Astrocyte (in vitro differentiated cells and primary cell): ENCODE data around the gene CFAP68. TPM values are rescaled to one million over a fixed set of nuclear protein-coding genes. Genes with fewer than 3 reads are reported as not detected.

ENCODE experiments used
- DNase-seq: peaks from one replicate; pipeline ENCODE4 v3.0.0-alpha.2; 2010; ENCODE audit warnings: low read depth
- FAIRE-seq: peaks from 2 replicates; lab custom pipeline; 2011; peaks lifted over from hg19 to GRCh38; lab: Jason Lieb, UNC
- H2AFZ ChIP-seq: 2 replicates; pipeline ENCODE4 v1.6.0; 2012; ENCODE audit warnings: low read depth, low read length, inconsistent platforms
- H3K27ac ChIP-seq: 2 replicates; pipeline ENCODE4 v1.5.1; 2011; ENCODE audit warnings: low read depth, low read length, inconsistent platforms
- H3K27me3 ChIP-seq: 2 replicates; pipeline ENCODE4 v1.6.0; 2011; ENCODE audit warnings: low read length, inconsistent platforms; ENCODE audit not compliant: insufficient read depth
- H3K36me3 ChIP-seq: 2 replicates; pipeline ENCODE4 v1.5.1; 2011; ENCODE audit warnings: low read length, inconsistent platforms; ENCODE audit not compliant: insufficient read depth
- H3K4me1 ChIP-seq: 2 replicates; pipeline ENCODE4 v1.5.1; 2011; ENCODE audit warnings: low read length, inconsistent platforms; ENCODE audit not compliant: insufficient read depth
- H3K4me2 ChIP-seq: 2 replicates; pipeline ENCODE4 v1.6.0; 2012; ENCODE audit warnings: low read length, inconsistent platforms
- H3K4me3 ChIP-seq: 2 replicates; pipeline ENCODE4 v1.5.1; 2011; ENCODE audit warnings: low read depth, mild to moderate bottlenecking, low read length, inconsistent platforms; ENCODE audit not compliant: insufficient read depth
- H3K79me2 ChIP-seq: 2 replicates; pipeline ENCODE4 v1.6.0; 2012; ENCODE audit warnings: mild to moderate bottlenecking, low read length, inconsistent platforms; ENCODE audit not compliant: insufficient read depth
- H3K9ac ChIP-seq: 2 replicates; pipeline ENCODE4 v1.6.0; 2012; ENCODE audit warnings: mild to moderate bottlenecking, low read length, inconsistent platforms
- H3K9me3 ChIP-seq: 2 replicates; pipeline ENCODE4 v1.5.1; 2012; ENCODE audit warnings: low read depth, mild to moderate bottlenecking, low read length, inconsistent platforms; ENCODE audit not compliant: insufficient read depth
- H4K20me1 ChIP-seq: 2 replicates; pipeline ENCODE4 v1.6.0; 2012; ENCODE audit warnings: low read length, inconsistent platforms; ENCODE audit not compliant: insufficient read depth
- H3K27ac Mint-ChIP-seq: one replicate; pipeline ENCODE4 v1.8.0; 2021; ENCODE audit warnings: mild to moderate bottlenecking, mixed read lengths; ENCODE audit not compliant: unreplicated experiment
- H3K27me3 Mint-ChIP-seq: one replicate; pipeline ENCODE4 v1.8.0; 2021; ENCODE audit warnings: low read depth, mixed read lengths; ENCODE audit not compliant: unreplicated experiment
- H3K36me3 Mint-ChIP-seq: one replicate; pipeline ENCODE4 v1.8.0; 2021; ENCODE audit warnings: low read depth, mixed read lengths; ENCODE audit not compliant: unreplicated experiment
- H3K4me1 Mint-ChIP-seq: one replicate; pipeline ENCODE4 v1.8.0; 2021; ENCODE audit warnings: low read depth, mixed read lengths; ENCODE audit not compliant: unreplicated experiment
- H3K4me3 Mint-ChIP-seq: one replicate; pipeline ENCODE4 v1.8.0; 2021; ENCODE audit warnings: mild to moderate bottlenecking, moderate library complexity, mixed read lengths; ENCODE audit not compliant: unreplicated experiment
- H3K9me3 Mint-ChIP-seq: one replicate; pipeline ENCODE4 v1.8.0; 2021; ENCODE audit warnings: mild to moderate bottlenecking, mixed read lengths; ENCODE audit not compliant: unreplicated experiment
- EZH2 ChIP-seq: IDR thresholded peaks from 2 replicates; pipeline ENCODE4 v1.6.1; 2012; ENCODE audit warnings: mild to moderate bottlenecking, low read length, inconsistent platforms; ENCODE audit not compliant: insufficient read depth
- total RNA-seq: library from RNA; stranded (reverse); gene quantifications from 2 replicates; pipeline ENCODE4 v1.2.1, GENCODE V29; 2021
- TF ChIP-seq, protein P1 (sequence below): IDR thresholded peaks from 2 replicates; pipeline ENCODE4 v1.5.1; 2011; ENCODE audit warnings: low read depth, mild to moderate bottlenecking, inconsistent platforms, low read length, moderate library complexity; ENCODE audit not compliant: insufficient read depth

The CFAP68 gene
- total RNA-seq, 1 donor from 2014 or later: 18.8 TPM

DNA sequence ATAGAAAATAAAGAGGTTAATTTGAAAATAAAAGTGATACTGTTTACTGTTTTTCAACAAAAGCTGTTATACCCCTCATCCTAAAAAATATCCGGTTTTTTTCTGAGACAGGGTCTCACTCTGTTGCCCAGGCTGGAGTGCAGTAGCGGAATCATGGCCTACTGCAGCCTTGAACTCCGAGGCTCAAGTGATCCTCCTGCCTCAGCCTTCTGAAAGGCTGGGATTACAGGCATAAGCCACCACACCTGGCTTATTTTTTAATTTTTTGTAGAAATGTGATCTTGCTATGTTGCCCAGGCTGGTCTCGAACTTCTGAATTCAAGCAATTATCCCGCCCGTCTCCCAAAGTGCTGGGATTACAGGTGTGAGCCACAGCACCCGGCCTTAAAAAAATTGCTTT, 43.7 kb upstream of the CFAP68 start:
- Mint-ChIP-seq H3K4me3 (no peak overlapping the region), H3K4me1 (peaks cover 24% of the 10 kb centered on the region), H3K9me3 (no peaks in the 10 kb centered on the region), H3K27me3 (no peaks in the 10 kb centered on the region), H3K36me3 (peaks cover 5% of the 10 kb centered on the region), H3K27ac (no peak overlapping the region)
- Histone ChIP-seq H3K9me3 (no peaks in the 10 kb centered on the region), H3K4me1 (peaks cover 5% of the 10 kb centered on the region), H3K36me3 (peaks cover 10% of the 10 kb centered on the region), H3K4me3 (no peak overlapping the region), H3K27me3 (no peaks in the 10 kb centered on the region), H3K27ac (no peak overlapping the region), H3K79me2 (no peaks in the 10 kb centered on the region), H3K9ac (no peak overlapping the region), H2AFZ (no peak overlapping the region), H4K20me1 (no peaks in the 10 kb centered on the region), H3K4me2 (no peak overlapping the region)
- FAIRE-seq (no peak), DNase-seq (no peak)
- TF ChIP-seq, protein P1, sequence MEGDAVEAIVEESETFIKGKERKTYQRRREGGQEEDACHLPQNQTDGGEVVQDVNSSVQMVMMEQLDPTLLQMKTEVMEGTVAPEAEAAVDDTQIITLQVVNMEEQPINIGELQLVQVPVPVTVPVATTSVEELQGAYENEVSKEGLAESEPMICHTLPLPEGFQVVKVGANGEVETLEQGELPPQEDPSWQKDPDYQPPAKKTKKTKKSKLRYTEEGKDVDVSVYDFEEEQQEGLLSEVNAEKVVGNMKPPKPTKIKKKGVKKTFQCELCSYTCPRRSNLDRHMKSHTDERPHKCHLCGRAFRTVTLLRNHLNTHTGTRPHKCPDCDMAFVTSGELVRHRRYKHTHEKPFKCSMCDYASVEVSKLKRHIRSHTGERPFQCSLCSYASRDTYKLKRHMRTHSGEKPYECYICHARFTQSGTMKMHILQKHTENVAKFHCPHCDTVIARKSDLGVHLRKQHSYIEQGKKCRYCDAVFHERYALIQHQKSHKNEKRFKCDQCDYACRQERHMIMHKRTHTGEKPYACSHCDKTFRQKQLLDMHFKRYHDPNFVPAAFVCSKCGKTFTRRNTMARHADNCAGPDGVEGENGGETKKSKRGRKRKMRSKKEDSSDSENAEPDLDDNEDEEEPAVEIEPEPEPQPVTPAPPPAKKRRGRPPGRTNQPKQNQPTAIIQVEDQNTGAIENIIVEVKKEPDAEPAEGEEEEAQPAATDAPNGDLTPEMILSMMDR: no peak
- no peak for TF ChIP-seq EZH2

DNA sequence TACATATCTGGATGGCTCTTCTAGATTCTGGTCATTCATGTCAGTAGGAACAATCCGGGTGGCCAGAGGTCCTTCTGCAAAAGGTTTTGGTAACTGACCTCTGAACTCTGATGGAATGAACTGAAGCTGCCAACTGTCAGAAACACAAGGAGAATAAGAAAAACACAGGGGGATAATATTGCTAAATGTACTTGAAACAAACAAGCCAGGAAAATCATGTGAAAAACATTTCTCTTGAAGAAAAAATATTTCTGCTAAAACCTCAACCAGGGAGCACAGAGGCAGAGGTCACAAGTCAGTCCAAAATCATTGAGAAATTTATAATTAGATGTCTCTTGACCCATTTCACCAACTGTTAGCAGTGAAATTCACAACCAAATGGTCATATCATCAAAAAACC, 43.2 kb upstream of the CFAP68 start:
- H3K4me1 ChIP-seq: peaks cover 5% of the 10 kb centered on the region
- Mint-ChIP-seq H3K27ac (no peak overlapping the region), H3K4me3 (no peak overlapping the region), H3K36me3 (peaks cover 5% of the 10 kb centered on the region), H3K27me3 (no peaks in the 10 kb centered on the region), H3K4me1 (peaks cover 28% of the 10 kb centered on the region), H3K9me3 (no peaks in the 10 kb centered on the region)
- no peaks in the 10 kb centered on the region for H4K20me1 ChIP-seq
- DNase-seq (no peak), FAIRE-seq (no peak)
- H3K4me3 ChIP-seq: no peak overlapping the region
- no peaks in the 10 kb centered on the region for H3K9me3 ChIP-seq
- no peaks in the 10 kb centered on the region for H3K27me3 ChIP-seq
- no peak overlapping the region for H2AFZ ChIP-seq
- peaks cover 10% of the 10 kb centered on the region for H3K36me3 ChIP-seq
- no peak overlapping the region for H3K4me2 ChIP-seq
- no peak overlapping the region for H3K27ac ChIP-seq
- H3K9ac ChIP-seq: no peak overlapping the region
- TF ChIP-seq, protein P1: no peak
- no peak for TF ChIP-seq EZH2
- no peaks in the 10 kb centered on the region for H3K79me2 ChIP-seq

DNA sequence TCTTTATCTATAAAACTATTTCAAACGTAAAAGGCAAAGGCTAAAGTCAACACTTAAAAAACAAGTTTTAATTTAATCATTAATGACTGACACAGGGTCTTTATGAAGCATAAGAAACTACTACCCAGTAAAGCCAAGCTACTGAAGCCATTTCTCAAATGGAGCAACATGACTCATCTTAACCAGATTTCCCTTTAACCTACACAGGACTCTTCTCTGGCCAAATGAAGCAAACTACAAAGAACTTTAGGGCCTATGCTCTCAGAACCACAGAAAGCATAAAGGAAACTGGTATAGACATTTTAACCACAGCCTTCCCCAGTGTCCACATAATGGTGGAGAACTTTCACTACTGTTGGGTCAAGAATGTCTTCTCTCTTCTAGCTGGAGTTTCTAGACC, 42.6 kb upstream of the CFAP68 start:
- H3K36me3 Mint-ChIP-seq: peaks cover 5% of the 10 kb centered on the region
- H3K9me3 ChIP-seq: no peaks in the 10 kb centered on the region
- no peaks in the 10 kb centered on the region for H4K20me1 ChIP-seq
- no peaks in the 10 kb centered on the region for H3K27me3 ChIP-seq
- H3K36me3 ChIP-seq: peaks cover 10% of the 10 kb centered on the region
- no peak overlapping the region for H3K4me3 ChIP-seq
- no peak overlapping the region for H3K27ac ChIP-seq
- H3K9me3 Mint-ChIP-seq: no peaks in the 10 kb centered on the region
- H3K4me2 ChIP-seq: no peak overlapping the region
- DNase-seq (peak; percentile 37), FAIRE-seq (no peak)
- H3K27ac Mint-ChIP-seq: no peak overlapping the region
- no peaks in the 10 kb centered on the region for H3K79me2 ChIP-seq
- no peak overlapping the region for H3K4me3 Mint-ChIP-seq
- no peak overlapping the region for H2AFZ ChIP-seq
- H3K4me1 Mint-ChIP-seq: peaks cover 30% of the 10 kb centered on the region
- TF ChIP-seq, protein P1: no peak
- no peak for TF ChIP-seq EZH2
- no peaks in the 10 kb centered on the region for H3K27me3 Mint-ChIP-seq
- peaks cover 5% of the 10 kb centered on the region for H3K4me1 ChIP-seq
- no peak overlapping the region for H3K9ac ChIP-seq
